ENCODE data around the gene UCMA. TPM values are rescaled to one million over a fixed set of nuclear protein-coding genes. Genes with fewer than 3 reads are reported as not detected.
"Not testable (repeated sequence)": the region's sequence is repeated elsewhere in the genome, so short reads cannot be mapped to it uniquely, and the experiment has no call there.

Gene UCMA
- total RNA-seq, 2 donors from 2014 or later, result not detected

DNA sequence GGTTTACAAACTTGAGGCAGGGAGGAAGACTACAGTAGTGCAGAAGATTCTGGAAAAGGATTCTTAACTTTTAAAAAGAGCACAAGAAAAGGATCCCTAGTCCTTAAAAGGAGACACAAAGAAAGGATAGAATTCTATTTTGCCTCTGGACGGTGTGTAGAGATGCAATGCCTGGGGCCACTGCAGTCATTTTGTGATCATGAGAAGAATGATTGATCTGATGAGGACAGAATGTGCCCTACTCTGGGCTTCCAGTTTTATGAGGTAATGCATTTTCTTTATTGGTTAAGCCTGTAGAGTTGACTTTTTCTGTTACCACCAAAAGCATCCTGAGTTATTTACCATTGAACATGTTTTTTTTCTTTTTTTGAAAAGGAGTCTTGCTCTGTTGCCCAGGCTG is 28.3 kb upstream of the UCMA start:
- Histone ChIP-seq H3K27me3 (no peaks in the 10 kb centered on the region), H3K9me3 (no peaks in the 10 kb centered on the region), H3K27ac (no peak overlapping the region), H3K36me3 (replicated peaks in 1 of 2; ENCODE audit: insufficient read depth in 1 of 2, low read depth in 2 of 2) (no peaks in the 10 kb centered on the region), H3K4me3 (no peak overlapping the region), H3K4me1 (no peaks in the 10 kb centered on the region)
- DNase-seq, result no peak
- ATAC-seq, result no peak
- 91 to 100% methylated on average over 1 of the region's 1 CpG for WGBS, 2 donors
- intact Hi-C loops (cut with DNase I), result no loop called here
- no peak for TF ChIP-seq POLR2A (IDR thresholded peaks at IDR 0.05)

- TF ChIP-seq, protein P1, sequence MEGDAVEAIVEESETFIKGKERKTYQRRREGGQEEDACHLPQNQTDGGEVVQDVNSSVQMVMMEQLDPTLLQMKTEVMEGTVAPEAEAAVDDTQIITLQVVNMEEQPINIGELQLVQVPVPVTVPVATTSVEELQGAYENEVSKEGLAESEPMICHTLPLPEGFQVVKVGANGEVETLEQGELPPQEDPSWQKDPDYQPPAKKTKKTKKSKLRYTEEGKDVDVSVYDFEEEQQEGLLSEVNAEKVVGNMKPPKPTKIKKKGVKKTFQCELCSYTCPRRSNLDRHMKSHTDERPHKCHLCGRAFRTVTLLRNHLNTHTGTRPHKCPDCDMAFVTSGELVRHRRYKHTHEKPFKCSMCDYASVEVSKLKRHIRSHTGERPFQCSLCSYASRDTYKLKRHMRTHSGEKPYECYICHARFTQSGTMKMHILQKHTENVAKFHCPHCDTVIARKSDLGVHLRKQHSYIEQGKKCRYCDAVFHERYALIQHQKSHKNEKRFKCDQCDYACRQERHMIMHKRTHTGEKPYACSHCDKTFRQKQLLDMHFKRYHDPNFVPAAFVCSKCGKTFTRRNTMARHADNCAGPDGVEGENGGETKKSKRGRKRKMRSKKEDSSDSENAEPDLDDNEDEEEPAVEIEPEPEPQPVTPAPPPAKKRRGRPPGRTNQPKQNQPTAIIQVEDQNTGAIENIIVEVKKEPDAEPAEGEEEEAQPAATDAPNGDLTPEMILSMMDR (IDR thresholded peaks at IDR 0.05), result no peak
- no peak for TF ChIP-seq POLR2A (IDR thresholded peaks at IDR 0.05)
- intact Hi-C loops (cut with DNase I), result no loop called here
- 65 to 84% methylated on average over 5 of the region's 5 CpGs for WGBS, 2 donors
- H3K4me1 ChIP-seq, result no peaks in the 10 kb centered on the region
- H3K4me3 ChIP-seq, result no peak overlapping the region
- ATAC-seq, result no peak
- H3K36me3 ChIP-seq (replicated peaks in 1 of 2; ENCODE audit: insufficient read depth in 1 of 2, low read depth in 2 of 2), result no peaks in the 10 kb centered on the region
- DNase-seq, result no peak
- H3K27me3 ChIP-seq, result no peaks in the 10 kb centered on the region
- H3K27ac ChIP-seq, result no peak overlapping the region
- H3K9me3 ChIP-seq, result no peaks in the 10 kb centered on the region
Observed at GRCh38 chr10:13257621-13258140, 23.5 kb upstream of the UCMA start.

GRCh38 chr10:13256627-13257026 is 22.5 kb upstream of the UCMA start:
- H3K36me3 ChIP-seq (replicated peaks in 1 of 2; ENCODE audit: insufficient read depth in 1 of 2, low read depth in 2 of 2), result no peaks in the 10 kb centered on the region
- H3K9me3 ChIP-seq, result no peaks in the 10 kb centered on the region
- 83 to 85% methylated on average over 2 of the region's 2 CpGs for WGBS, 2 donors
- no peak overlapping the region for H3K4me3 ChIP-seq
- DNase-seq (no peak), ATAC-seq (no peak)
- intact Hi-C loops (cut with DNase I), result no loop called here
- H3K27me3 ChIP-seq, result no peaks in the 10 kb centered on the region
- TF ChIP-seq, protein P1 (IDR thresholded peaks at IDR 0.05), result no peak
- no peak for TF ChIP-seq POLR2A (IDR thresholded peaks at IDR 0.05)
- no peak overlapping the region for H3K27ac ChIP-seq
- H3K4me1 ChIP-seq, result no peaks in the 10 kb centered on the region

DNA sequence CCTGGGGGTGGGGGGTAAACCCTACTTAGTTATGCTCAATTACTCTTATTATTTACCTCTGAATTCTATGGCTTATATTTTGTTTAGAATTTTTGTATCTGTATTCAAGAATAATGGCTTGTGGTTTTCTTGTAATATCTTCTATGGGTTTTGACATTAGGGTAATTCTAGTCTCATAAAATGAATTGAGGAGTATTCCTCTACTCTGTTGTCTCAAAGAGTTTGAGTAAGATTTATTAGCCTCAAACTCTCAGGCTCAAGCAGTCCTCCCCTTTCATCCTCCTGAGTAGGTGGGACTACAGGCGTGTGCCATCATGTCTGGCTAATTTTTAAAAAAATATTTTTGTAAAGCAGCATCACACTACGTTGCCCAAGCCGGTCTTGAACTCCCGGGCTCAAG is 19.6 kb upstream of the UCMA start:
- no peak overlapping the region for H3K4me3 ChIP-seq
- WGBS, 2 donors, result 84 to 87% methylated on average over 4 of the region's 4 CpGs
- ATAC-seq (no peak), DNase-seq (no peak)
- no peak overlapping the region for H3K27ac ChIP-seq
- no peaks in the 10 kb centered on the region for H3K27me3 ChIP-seq
- no peaks in the 10 kb centered on the region for H3K36me3 ChIP-seq (replicated peaks in 1 of 2; ENCODE audit: insufficient read depth in 1 of 2, low read depth in 2 of 2)
- H3K4me1 ChIP-seq, result no peaks in the 10 kb centered on the region
- TF ChIP-seq POLR2A (IDR thresholded peaks at IDR 0.05), result no peak
- intact Hi-C loops (cut with DNase I), result no loop called here
- no peaks in the 10 kb centered on the region for H3K9me3 ChIP-seq

DNA sequence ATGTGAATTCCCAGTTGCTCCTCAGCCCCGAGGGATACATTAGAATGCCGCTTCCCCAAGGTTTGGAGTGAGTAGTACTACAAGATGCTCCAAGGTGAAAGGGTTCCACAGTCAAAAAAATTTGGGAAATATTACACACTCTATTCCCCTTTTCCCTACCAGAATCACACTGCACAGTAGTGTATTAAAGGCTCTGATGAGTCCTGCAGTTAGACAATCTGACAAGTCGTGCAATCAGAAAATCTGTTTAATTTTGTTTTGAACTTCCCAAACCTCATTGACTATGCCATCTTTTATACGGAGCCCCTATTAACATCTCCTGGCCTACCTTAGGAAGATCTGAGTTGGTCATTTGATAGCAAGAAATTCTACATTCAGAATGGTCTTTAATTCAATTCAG is 13.6 kb upstream of the UCMA start:
- 90% methylated on average over 4 of the region's 4 CpGs for WGBS, 2 donors
- TF ChIP-seq, protein P1 (IDR thresholded peaks at IDR 0.05), result no peak
- TF ChIP-seq POLR2A (IDR thresholded peaks at IDR 0.05), result no peak
- intact Hi-C loops (cut with DNase I), result no loop called here
- no peak for DNase-seq
- ATAC-seq, result no peak
- H3K27ac ChIP-seq, result no peak overlapping the region
- no peaks in the 10 kb centered on the region for H3K9me3 ChIP-seq
- no peak overlapping the region for H3K4me3 ChIP-seq
- no peaks in the 10 kb centered on the region for H3K4me1 ChIP-seq
- H3K36me3 ChIP-seq (replicated peaks in 1 of 2; ENCODE audit: insufficient read depth in 1 of 2, low read depth in 2 of 2), result no peaks in the 10 kb centered on the region
- H3K27me3 ChIP-seq, result no peaks in the 10 kb centered on the region

DNA sequence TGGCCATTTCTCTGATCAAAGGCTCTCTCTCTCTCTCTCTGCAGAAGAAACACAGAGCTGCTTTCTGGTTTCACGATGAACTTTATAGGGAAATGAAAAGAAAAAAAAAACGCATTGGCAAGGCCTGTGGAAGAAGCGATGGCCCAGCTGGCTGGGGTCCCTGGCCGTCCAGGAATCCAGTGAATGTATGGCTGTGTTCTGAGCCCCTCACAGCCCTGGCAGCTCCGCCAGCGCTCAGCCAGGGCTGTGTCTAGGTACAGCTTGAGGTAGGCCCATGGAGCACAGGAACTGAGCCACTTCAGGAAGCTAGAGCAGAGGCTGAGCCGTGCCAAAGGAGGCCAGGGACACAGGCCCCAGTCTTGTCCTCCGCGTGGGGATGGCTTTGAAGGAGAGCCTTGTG is 13.1 kb upstream of the UCMA start:
- H3K27me3 ChIP-seq, result no peaks in the 10 kb centered on the region
- H3K36me3 ChIP-seq (replicated peaks in 1 of 2; ENCODE audit: insufficient read depth in 1 of 2, low read depth in 2 of 2), result no peaks in the 10 kb centered on the region
- WGBS, 2 donors, result 68 to 80% methylated on average over 6 to 9 of the region's 9 CpGs
- no peak overlapping the region for H3K27ac ChIP-seq
- no peak for DNase-seq
- no peak overlapping the region for H3K4me3 ChIP-seq
- H3K4me1 ChIP-seq, result no peaks in the 10 kb centered on the region
- intact Hi-C loops (cut with DNase I), result no loop called here
- TF ChIP-seq, protein P1 (IDR thresholded peaks at IDR 0.05), result no peak
- no peak for TF ChIP-seq POLR2A (IDR thresholded peaks at IDR 0.05)
- ATAC-seq, result no peak
- no peaks in the 10 kb centered on the region for H3K9me3 ChIP-seq

GRCh38 chr10:13242260-13242659 is 8.1 kb upstream of the UCMA start:
- H3K36me3 ChIP-seq (replicated peaks in 1 of 2; ENCODE audit: insufficient read depth in 1 of 2, low read depth in 2 of 2); H3K4me1 ChIP-seq; H3K27ac ChIP-seq; H3K9me3 ChIP-seq; intact Hi-C loops (cut with DNase I); ATAC-seq; H3K27me3 ChIP-seq; DNase-seq; H3K4me3 ChIP-seq: not testable (repeated sequence)
- 93 to 95% methylated on average over 5 of the region's 5 CpGs for WGBS, 2 donors

Data from body of pancreas (tissue), 4 donors.